Fibroblast of skin of scalp (primary cell): Measurements from ENCODE around the gene IPO7.
"Not testable (repeated sequence)": the region's sequence is repeated elsewhere in the genome, so short reads cannot be mapped to it uniquely, and the experiment has no call there.

Experiments used
- DNase-seq: peaks from one replicate; pipeline ENCODE4 v3.0.0-alpha.2; 2013

IPO7 gene

DNA sequence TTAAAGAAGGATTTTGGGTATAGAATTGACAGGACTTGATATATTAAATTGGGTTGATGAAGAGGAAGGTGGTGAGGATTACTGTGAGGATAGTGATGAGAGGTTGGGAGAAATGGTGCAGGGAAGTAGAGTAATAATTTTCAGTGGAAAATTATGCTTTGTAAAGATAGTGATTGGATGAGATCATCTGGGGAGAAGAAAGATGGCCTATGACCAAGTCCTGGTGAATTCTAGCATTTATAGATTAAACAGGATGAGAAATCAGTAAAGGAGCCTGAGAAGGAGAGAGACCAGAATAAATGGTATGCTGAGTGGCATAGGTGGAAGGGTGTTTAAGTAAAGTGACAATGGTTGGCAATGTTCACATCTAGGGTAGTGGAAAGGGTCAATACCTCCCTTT, 15.0 kb downstream of the IPO7 start:
- DNase-seq = peak; percentile 20

DNA sequence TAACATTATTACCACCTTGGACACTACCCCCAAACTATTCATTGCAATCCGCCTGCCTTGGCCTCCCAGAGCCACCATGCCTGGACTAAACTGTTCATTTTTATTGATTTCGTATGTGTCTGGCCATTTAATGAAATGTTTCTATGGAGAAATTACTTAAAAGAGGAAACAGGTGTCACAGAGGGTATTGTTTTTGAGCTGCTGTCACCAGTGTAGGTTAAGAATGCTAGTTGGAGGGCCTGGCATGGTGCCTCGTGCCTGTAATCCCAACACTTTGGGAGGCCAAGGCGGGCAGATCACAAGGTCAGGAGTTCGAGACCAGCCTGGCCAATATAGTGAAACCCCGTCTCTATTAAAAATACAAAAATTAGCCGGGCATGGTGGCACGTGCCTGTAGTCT, 17.4 kb downstream of the IPO7 start:
- DNase-seq = not testable (repeated sequence)

DNA sequence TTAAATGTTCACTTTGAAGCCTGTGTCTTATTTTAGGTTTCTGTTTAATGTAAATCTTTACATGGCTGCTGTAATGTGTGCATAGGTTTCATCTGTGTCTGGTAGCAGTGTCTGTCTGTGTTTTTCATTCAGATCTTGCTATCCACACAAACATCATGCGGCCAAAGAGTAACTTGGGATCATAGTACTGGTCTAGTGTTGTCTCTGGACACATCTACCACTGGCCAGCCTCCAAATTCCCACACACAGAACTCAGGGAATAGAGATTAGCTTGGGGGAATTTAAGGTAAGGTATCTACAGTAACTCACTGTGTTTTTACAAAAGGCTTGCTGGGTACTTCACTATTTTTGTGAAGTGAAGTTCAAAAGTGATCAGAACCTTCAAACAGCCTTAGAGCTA, 44.3 kb downstream of the IPO7 start:
- DNase-seq = no peak

DNA sequence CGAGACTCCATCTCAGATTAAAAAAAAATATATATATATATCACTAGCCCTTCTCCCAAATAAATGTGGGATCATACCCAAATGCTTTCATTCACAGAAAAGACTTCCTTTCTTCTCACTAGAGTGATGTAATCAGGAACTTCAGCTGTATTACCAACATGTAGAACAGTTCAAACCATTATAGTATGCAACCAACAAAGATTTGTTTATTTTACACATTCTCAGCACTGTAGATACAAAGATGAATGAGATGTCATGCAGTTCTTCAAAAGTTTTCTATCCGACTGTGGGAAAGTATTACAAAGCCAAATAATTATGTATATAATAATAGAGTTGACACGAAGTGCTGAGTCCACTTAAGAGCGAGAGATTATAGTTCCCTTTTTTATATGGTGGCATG, 54.2 kb downstream of the IPO7 start:
- no peak for DNase-seq

DNA sequence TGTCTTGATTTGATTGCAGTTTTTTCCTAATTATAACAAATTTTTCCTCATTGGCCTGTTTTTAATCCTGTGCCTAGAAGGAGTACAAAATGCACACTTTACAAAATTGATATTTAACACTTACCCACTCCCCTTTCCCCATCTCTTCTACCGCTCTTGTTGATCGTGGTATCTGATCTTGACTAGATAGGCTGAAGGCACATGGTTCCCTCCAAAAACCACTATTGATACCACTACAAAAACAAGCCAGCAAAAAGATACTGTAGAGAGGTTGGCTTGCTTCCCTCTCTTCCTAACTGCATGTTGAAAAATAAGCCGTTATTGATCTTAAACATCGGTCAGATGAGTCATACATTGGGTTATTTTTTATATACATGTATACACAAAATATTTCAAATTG, 61.8 kb downstream of the IPO7 start:
- no peak for DNase-seq

DNA sequence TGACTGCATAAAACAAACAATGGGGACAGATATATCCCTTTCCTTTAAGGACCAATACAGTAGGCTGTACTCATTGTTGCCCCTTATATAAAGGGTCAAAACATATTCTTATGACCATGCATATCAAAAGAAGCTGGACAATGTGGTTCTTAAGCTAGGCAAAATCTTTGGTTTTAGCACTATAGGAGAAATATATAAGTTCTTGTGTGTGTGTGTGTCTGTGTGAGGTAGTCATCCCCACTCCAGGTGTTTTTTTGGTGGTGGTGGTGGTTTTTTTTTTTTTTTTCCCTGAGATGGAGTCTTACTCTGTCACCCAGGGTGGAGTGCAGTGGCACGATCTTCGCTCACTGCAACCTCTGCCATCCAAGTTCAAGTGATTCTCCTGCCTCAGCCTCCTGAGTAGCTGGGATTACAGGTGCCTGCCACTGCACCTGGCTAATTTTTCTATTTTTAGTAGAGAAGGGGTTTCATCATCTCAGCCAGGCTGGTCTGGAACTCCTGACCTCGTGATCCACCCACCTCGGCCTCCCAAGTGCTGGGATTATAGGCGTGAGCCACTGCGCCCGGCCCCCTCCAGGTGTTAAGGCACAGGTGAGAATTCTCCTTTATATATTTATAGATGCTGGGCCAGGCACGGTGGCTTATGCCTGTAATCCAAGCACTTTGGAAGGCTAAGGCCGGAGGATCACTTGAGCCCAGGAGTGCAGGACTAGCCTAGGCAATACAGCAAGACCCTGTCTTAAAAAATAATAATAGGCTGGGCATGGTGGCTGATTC, 64.3 kb downstream of the IPO7 start:
- no peak for DNase-seq

DNA sequence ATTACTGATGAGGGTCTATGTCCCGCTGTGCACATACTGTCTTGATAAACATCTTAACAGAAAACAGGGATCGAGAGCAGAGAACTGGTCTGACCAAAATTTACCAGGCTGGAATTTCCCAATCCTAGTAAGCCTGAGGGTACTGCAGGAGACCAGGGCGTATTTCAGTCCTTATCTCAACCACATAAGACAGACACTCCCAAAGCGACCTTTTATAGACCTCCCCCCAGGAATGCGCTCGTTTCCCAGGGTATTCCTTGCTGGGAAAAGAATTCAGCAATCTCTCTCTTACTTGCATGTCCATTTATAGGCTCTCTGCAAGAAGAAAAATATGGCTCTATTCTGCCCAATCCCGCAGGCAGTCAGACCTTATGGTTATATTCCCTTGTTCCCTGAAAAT, 67.6 kb downstream of the IPO7 start:
- peak; percentile 31 for DNase-seq

DNA sequence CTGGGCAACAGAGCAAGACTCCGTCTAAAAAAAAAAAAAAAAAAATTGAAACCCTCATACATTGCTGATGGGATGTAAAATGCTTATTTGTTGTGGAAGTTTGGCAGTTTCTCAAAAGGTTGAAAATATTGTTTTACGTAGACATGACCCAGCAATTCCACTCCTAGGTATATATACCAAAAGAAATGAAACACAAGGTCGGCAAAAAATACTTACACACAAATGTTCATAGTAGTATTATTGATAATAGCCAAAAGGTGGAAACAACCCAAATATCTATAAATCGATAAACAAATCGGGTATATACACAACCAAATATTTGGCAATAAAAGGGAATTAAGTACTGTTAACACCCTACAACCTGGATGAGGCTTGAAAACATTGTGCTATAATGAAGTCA, 71.3 kb downstream of the IPO7 start:
- no peak for DNase-seq

DNA sequence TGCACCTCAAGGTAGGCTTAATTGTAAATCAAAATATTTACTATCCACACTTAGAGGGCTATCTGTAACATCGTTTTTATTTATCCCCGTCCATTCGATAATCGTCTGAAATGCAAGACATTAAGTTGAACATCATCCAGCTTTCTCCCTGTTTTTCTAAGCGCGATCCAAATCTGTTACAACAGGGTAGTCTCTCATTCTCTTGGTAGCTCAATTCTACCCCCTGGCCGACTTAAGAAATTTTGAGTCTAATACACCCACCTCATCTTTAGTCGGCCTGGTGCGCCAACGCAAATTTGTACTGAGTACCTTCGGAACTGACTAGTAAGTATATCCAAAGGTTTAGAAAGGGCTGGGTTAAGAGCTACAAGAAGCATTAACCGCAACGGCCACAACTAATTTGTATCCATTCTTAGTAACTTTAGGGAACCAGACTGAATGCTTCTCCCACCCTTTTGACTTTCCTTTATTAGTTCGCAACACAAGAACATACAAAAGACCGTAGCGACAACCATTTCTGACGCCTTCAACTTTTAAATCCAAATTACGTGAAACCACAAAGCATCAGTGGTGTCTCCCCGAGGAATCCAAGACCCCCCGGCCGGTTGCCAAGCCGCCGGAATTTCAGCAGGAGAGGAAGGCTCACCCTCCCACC, 75.3 kb downstream of the IPO7 start:
- DNase-seq = peak; percentile 80

DNA sequence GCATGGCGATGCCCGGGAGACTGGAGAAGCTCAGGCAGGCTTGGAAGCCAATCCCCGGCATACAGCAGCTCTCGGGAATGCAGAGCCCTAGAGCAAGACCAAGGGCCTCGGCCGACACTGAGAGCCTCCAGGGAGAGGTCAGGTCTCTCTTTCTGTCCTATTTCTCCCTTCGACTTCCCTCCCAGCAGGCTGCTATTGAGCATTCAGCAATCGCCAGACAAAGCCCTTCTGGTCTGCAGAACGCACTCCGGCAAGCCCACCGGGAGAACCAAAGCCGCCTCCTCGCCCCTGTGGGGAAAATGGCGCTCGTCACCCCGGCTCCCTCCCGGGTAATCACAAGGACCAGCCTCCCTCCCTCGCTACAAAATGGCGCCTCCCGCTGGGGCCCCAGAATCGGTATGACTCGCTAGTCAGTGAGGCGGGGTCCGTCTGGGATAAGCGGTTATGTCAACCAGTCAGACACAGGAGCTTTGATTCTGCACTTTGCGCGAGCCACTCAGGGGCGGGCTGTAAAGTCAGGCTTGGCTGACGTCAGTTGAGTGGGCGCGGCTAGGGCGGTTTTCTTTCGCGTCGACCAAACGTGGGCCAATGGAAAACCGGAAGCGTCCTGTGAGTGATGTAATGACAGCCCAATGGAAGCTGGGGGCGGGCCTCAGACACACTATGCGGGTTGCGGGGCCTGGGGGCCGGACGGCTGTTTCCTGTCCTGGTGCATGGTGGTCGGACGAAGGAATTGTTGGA, 76.0 kb downstream of the IPO7 start, which contains the start of gene ZNF143:
ZNF143 (plus strand) TSS at position 691 of the 741 bp plus-strand sequence. CDS start 10,297 bp downstream, outside the sequence.
- peak; percentile 100 for DNase-seq

DNA sequence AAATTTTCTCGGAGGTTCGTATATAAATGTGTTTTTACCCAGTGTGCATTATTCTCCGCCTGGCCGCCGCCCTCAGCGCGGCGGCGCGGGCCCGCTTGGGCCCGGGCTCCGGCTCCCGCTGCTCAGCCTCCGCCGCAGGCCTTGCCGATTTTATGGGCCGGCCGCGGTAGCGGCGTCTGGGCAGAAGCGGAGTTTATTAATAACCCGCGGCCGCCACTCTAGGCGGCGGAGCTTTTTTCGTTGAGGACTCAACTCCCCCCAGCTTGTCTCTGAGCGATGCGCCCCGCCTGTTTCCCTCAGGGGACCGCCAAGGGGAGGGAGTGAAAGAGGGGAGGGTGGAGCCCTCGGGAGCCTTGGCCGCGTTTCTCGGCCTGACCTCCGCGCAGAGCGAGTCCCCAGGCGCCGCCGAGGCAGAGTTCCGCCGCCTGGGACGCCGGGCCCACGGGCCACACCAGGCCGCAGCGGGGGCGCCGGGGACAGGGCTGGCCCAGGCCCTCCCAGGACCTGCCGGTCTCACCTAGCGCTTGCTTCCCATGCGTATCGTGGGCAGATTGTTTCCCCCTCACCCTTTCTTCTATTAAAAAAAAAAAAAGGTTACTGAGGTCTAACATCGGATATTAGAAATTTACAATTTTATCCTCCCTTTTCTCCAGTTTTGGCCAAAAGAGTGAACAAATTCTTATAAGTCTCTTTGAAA, 76.8 kb downstream of the IPO7 start:
- peak; percentile 97 for DNase-seq

DNA sequence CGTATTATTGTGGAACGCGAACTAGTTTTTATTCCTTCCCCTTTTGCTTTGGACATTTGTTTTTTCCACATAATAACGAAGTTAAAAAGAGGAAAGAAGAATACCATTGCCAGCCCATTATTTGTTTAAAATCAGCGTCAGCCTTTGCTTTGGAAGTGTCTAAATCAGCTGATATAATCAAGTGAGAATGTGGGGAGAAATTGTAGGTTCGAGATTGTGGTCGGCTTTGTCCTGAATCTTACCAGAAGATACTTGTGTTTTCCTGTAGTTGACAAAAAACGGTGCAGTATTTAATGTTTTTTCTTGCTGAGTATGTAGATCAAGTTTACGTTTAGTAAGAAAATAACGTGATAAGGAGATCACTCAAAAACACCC, 77.3 kb downstream of the IPO7 start:
- peak; percentile 29 for DNase-seq

DNA sequence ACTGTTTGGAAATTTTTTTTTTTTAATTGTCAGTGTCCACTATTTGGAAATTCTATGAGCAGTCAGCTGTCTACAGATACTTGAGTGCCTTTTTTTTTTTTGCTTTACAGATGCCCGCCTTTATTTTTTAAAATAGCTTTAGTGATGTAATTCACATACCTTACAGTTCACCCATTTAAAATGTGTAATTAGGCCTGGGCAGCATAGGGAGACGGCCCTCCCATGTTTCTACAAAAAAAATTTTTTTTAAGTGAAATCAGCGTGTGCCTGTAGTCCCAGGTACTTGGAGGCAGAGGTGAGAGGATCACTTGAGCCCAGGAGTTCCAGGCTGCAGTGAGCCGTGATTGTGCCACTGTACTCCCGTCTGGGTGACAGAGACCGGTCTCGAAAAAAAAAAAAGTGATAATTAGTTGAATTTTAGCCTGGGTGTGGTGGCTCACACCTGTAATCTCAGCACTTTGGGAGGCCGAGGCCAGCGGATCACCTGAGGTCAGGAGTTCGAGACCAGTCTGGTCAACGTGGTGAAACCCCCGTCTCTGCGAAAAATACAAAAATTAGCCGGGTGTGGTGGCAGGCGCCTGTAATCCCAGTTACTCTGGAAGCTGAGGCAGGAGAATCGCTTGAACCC, 77.8 kb downstream of the IPO7 start:
- DNase-seq = peak; percentile 38

DNA sequence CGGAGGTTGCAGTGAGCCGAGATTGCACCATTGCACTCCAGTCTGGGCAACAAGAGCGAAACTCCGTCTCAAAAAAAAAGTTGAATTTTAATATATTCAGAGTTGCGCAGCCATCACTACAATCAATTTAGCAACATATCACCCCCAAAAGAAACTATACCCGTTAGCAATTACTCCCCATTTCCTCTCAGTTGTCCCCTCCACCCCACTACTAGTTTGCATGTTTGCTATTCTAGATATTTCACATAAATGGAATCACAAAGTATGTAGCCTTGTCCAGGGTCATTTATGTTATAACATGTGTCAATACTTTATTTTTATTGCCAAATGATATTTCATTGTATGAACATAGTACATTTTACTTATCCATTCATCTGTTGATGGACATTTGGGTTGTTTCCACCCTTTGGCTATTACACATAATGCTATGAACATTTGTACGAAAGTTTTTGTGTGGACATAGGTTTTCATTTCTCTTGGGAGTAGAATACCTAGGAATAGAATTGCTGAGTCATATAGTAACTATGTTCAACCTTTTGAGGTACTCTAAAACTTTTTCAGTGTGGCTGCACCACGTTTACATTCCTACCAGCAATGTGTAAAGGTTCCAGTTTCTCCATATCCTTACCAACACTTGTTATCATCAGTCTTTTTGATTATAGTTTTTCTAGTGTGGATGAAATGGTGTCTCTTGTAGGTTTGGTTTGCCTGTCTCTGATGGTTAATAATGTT, 78.5 kb downstream of the IPO7 start:
- DNase-seq = no peak

DNA sequence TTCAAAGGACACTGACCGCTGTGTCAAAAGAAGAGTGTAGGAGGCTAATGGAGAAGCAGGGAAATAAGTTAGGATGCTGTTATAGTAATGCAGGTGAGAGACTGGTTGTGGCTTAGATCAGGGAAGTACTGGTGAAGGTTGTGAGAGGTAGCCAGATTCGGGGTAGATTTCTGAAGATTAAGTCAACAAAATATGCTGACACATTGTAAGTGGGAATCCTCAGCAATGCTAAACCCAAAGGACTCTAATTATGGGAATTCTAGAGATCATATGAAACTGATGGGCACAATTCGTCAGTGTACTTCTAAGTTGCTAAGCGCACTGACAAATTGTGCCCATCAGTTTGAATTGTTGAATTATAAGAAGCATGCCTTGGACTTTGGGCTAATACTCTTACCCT, 86.3 kb downstream of the IPO7 start:
- no peak for DNase-seq

DNA sequence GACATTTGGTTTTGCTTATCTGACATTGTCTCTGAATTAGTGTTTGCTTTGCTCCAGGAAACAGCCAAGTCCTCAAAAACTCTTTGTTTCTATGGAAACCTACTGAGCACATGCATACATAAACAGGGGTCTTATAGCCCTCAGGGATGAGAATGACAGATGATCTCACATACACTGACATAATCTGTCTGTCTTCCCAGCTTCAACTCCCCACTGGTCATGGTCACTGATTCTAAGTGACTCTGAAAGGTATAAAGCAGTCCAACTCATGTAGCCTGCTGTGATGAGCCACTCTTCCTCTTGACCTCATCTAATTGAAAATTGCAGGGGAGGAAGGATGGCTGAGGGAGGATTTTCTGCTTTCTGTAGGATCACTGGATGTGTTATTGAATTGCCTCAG, 89.0 kb downstream of the IPO7 start:
- no peak for DNase-seq

DNA sequence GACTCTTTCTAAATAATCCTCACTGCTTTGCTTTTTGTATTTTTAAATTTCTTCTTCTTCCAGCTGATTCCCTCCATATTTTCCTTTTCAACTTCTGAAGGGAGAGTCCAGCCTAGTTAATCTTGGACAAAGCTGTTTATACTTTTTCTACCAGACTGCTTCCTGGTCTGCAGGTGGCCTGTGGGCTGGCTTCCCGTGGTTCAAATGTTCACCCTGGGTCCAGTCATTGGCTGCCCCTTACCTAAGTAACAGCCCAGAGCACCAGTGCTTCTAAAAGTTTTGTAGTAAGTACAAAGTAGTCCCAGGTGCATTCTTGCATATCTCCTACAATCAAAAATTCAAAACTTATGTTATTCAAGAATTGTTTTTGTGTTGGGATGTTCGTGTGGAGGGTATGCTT, 95.4 kb downstream of the IPO7 start:
- DNase-seq = no peak

DNA sequence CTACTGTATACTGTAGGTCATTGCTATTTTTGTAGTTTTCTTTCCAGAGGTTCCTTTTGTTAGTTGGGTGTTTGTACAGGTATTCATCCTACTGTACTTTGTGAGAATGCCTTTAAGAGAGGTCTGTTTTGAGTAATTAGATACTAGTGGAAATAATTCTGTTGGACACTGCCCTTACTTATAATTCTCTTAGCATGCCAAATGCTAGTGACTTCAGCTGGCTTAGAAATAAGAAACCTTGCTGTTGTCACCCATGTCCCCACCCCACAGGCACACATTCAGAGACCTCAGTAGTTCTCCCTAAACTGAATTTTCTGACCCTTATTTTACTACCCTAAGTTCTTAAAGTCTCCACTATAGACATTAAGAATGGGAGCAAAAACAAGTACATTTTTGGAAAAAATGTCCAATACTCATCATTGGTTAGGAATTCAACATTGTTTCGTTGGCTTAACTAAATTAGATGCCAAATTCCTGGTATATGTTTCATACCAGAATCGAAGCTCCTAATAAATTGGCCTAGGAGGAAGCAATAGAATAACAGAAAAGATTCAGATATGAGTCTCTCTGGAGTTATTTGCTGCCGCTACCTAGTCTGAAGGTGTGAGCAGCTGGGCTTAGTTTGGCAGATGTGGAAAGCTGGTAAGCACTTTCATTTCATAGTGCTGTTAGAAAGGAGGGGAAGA, 104.8 kb downstream of the IPO7 start:
- DNase-seq = peak; percentile 85

DNA sequence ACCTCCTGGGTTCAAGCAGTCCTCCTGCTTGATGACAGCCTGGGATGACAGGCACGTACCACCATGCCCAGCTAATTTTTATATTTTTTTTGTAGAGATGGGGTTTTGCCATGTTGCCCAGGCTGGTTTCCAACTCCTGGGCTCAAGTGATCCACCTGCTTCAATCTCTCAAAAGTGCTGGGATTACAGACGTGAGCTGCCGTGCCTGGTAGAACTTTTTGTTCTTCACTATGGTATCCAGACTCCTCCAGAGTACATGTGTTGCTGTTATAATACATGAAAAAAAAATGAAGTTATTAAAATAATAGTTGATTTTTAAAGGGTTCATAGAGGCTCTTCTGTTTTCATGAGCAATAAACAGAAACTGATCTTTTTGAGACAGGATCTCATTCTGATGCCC, 105.9 kb downstream of the IPO7 start:
- no peak for DNase-seq

DNA sequence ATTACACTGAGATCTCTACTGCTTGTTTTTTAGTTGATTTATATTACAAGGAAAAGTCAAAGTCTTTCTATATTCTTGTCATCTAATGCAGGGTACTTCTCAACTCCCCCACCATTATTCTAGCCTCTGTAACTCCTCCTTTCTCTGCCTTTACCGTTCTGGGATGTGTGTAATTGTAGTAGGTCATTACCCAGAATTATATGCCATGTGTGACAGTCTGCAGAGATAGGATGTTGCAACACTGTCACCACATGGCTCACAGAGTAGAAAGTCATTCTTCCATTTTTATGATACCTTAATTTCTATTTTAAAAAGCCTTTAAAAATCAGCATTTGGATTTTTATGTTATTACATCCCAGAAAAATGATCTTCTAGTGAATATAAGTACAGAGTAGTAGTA, 109.0 kb downstream of the IPO7 start:
- no peak for DNase-seq

DNA sequence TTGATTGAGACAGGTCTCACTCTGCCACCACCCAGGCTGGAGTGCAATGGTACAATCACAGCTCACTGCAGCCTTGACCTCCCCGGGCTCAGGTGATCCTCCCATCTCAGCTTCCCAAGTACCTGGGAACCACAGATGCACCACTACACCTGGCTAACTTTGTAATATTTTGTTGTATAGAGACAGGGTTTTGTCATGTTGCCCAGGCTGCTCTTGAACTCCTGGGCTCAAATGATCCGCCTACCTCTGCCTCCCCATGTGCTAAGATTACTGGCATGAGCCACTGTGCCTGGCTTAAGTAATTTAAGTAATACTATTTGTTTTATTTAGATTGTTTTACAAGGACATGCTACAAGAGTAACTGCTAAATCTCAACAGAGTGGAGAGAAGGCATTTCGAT, 109.9 kb downstream of the IPO7 start:
- DNase-seq = no peak
